ACC112 (cell line): ENCODE measurements around the gene NCDN.
"Not testable (repeated sequence)": the region's sequence is repeated elsewhere in the genome, so short reads cannot be mapped to it uniquely, and the experiment has no call there.

Source experiments
- H2AFZ ChIP-seq: fragments of 200-600 bp; sonication (generic); one replicate; pipeline ENCODE4 v1.6.0; 2017; ENCODE audit warnings: antibody characterized with exemption, low read length; ENCODE audit not compliant: unreplicated experiment
- H3K27ac ChIP-seq: fragments of 200-600 bp; sonication (generic); 2 replicates; pipeline ENCODE4 v1.5.1; 2014; ENCODE audit warnings: low read depth, mild to moderate bottlenecking, antibody characterized with exemption, low read length, moderate library complexity
- H3K27me3 ChIP-seq: fragments of 200-600 bp; sonication (generic); 2 replicates; pipeline ENCODE4 v1.6.1; 2014; ENCODE audit warnings: mild to moderate bottlenecking, antibody characterized with exemption, low read length, moderate library complexity, mixed read lengths; ENCODE audit not compliant: insufficient read depth
- H3K36me3 ChIP-seq: fragments of 200-600 bp; sonication (generic); 2 replicates; pipeline ENCODE4 v1.6.1; 2016; ENCODE audit warnings: mild to moderate bottlenecking, antibody characterized with exemption, low read length, moderate library complexity, mixed read lengths; ENCODE audit not compliant: insufficient read depth
- H3K4me1 ChIP-seq: fragments of 200-600 bp; sonication (generic); one replicate; pipeline ENCODE4 v1.6.1; 2016; ENCODE audit warnings: low read length, mixed read lengths; ENCODE audit not compliant: insufficient read depth, unreplicated experiment, control insufficient read depth
- H3K4me3 ChIP-seq: fragments of 200-600 bp; sonication (generic); 2 replicates; pipeline ENCODE4 v1.5.1; 2014; ENCODE audit warnings: mild to moderate bottlenecking, low read depth, low read length
- H3K79me2 ChIP-seq: fragments of 200-600 bp; sonication (generic); one replicate; pipeline ENCODE4 v1.6.0; 2016; ENCODE audit warnings: low read length; ENCODE audit not compliant: control insufficient read depth, unreplicated experiment, insufficient read depth

The NCDN gene

DNA sequence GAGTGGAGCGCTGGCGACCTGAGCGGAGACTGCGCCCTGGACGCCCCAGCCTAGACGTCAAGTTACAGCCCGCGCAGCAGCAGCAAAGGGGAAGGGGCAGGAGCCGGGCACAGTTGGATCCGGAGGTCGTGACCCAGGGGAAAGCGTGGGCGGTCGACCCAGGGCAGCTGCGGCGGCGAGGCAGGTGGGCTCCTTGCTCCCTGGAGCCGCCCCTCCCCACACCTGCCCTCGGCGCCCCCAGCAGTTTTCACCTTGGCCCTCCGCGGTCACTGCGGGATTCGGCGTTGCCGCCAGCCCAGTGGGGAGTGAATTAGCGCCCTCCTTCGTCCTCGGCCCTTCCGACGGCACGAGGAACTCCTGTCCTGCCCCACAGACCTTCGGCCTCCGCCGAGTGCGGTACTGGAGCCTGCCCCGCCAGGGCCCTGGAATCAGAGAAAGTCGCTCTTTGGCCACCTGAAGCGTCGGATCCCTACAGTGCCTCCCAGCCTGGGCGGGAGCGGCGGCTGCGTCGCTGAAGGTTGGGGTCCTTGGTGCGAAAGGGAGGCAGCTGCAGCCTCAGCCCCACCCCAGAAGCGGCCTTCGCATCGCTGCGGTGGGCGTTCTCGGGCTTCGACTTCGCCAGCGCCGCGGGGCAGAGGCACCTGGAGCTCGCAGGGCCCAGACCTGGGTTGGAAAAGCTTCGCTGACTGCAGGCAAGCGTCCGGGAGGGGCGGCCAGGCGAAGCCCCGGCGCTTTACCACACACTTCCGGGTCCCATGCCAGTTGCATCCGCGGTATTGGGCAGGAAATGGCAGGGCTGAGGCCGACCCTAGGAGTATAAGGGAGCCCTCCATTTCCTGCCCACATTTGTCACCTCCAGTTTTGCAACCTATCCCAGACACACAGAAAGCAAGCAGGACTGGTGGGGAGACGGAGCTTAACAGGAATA, 19.7 kb downstream of the NCDN start:
- Histone ChIP-seq H3K79me2 (no peaks in the 10 kb centered on the region), H2AFZ (peak overlapping the region; percentile 75), H3K4me3 (peak overlapping the region; percentile 19; the same call in 1 of the 2 replicates), H3K36me3 (no peaks in the 10 kb centered on the region), H3K4me1 (peaks cover 11% of the 10 kb centered on the region), H3K27ac (no peak overlapping the region), H3K27me3 (peaks cover 36% of the 10 kb centered on the region)

DNA sequence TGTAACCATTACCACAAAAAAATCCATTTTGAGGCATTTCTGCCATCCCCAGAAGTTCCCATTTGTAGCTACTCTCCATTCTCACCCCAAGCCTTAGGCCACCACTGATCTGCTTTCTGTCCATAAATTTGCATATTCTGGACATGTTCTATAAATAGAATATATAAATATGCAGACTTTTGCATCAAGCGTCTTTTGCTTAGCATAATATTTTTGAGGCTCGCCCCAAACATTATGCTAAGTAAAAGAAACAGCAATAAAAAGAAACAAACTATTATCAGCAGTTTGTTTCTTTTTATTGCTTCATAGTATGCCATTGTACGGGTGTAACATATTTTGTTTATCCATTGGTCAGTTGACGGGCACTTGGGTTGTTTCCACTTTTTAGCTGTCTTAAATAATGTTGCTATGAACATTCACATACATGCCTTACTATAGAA, 23.4 kb downstream of the NCDN start:
- no peak overlapping the region for H3K27ac ChIP-seq

DNA sequence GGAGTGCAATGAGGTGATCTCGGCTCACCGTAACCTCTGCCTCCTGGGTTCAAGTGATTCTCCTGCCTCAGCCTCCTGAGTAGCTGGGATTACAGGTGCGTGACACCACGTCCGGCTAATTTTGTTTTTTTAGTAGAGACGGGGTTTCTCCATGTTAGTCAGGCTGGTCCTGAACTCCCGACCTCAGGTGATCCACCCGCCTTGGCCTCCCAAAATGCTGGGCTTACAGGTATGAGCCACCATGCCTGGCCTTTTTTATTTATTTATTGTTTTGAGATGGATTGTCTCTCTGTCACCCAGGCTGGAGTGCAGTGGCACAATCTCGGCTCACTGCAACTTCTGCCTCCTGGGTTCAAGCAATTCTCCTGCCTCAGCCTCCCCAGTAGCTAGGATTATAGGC, 24.0 kb downstream of the NCDN start:
- not testable (repeated sequence) for H3K27ac ChIP-seq, H3K36me3 ChIP-seq, H3K27me3 ChIP-seq, H3K79me2 ChIP-seq, H3K4me3 ChIP-seq, H3K4me1 ChIP-seq, H2AFZ ChIP-seq

More for the DNA sequence above, 23.4 kb downstream of the NCDN start:
- Histone ChIP-seq H3K27me3 (peaks cover 11% of the 10 kb centered on the region; the same call in 1 of the 2 replicates), H3K36me3 (no peaks in the 10 kb centered on the region), H3K79me2 (no peaks in the 10 kb centered on the region), H3K4me1 (peaks cover 8% of the 10 kb centered on the region), H2AFZ (no peak overlapping the region), H3K4me3 (no peak overlapping the region)

DNA sequence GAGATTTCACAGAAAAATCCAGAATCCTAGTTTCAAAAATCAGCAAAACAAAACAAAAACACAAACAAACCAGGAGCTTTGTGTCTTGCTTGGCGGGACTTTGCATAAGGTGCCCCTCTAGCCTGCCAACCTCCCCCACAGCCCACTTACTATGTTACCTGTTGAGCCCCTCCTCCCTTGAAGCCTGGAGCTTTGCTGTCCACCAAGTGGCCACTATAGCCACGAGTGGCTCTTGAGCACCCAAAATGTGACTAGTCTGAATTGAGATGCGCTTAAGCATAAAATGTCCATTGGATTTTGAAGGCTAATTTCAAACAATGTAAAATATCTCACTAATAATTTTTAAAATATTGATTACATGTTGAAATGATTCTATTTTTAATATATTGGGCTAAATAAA, 27.7 kb downstream of the NCDN start:
- H3K36me3 ChIP-seq = no peaks in the 10 kb centered on the region
- no peak overlapping the region for H3K4me3 ChIP-seq

DNA sequence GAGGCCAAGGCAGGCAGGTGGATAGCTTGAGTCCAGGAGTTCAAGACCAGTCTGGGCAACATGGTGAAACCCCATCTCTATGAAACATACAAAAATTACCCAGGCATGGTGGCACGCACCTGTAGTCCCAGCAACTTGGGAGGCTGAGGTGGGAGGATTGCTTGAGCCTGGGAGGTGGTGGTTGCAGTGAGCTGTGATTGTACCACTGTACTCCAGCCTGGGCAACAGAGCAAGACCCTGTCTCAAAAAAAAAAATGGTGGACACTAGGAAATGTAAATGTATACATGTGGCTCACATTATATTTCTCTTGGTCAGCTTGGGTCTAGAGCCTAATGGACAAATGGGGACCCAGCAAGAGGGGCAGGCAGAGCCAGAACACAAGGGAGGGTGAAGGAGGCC, 28.2 kb downstream of the NCDN start:
- H3K4me1 ChIP-seq, H3K79me2 ChIP-seq, H3K27ac ChIP-seq, H3K36me3 ChIP-seq, H2AFZ ChIP-seq, H3K27me3 ChIP-seq, H3K4me3 ChIP-seq: not testable (repeated sequence)

More for the DNA sequence above, 27.7 kb downstream of the NCDN start:
- Histone ChIP-seq H3K27me3 (no peaks in the 10 kb centered on the region), H2AFZ (no peak overlapping the region), H3K27ac (no peak overlapping the region), H3K4me1 (no peaks in the 10 kb centered on the region), H3K79me2 (no peaks in the 10 kb centered on the region)

DNA sequence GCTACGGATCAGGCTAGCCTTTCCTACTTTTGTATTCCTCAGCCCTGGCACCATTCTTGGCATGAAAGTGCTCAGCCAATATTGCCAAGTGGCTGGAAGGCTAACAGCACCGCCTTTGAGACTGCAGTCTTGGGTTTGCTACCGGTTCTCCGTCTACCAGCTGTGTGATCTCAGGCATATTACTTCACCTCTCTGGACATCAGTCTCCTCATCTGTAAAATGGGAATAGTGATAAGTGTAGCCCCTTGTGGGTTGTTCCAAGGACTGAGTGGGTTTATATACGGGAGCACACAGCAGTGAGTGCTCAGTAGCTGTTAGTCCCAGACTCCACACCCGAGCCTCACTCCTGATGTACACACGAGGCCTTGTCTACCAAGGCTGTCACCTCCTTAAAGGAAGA, 29.2 kb downstream of the NCDN start:
- Histone ChIP-seq H3K36me3 (no peaks in the 10 kb centered on the region), H2AFZ (no peak overlapping the region), H3K79me2 (no peaks in the 10 kb centered on the region), H3K4me3 (no peak overlapping the region), H3K4me1 (no peaks in the 10 kb centered on the region), H3K27ac (no peak overlapping the region), H3K27me3 (no peaks in the 10 kb centered on the region)

DNA sequence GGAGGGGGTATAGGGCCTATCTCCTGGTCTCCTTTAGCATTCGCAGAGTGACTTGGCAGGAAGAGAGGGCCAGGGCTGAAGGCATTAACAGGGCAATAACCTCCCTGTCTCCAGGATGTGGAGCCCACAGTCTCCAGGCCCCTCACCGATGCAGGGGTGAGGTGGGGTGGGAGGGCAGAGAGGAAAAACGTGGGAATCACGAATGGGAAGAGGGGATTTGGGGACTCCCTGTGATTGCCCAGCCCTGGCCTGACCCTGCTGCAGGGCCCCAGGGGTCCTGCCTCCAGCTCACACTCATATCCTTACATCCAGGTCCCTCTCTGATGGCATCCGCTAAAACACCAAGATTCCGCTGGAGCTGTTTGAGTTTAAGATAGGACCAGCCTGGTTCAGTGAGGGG, 30.1 kb downstream of the NCDN start:
- Histone ChIP-seq H3K27me3 (no peaks in the 10 kb centered on the region), H3K27ac (no peak overlapping the region), H3K36me3 (no peaks in the 10 kb centered on the region), H3K4me1 (no peaks in the 10 kb centered on the region), H2AFZ (no peak overlapping the region), H3K79me2 (no peaks in the 10 kb centered on the region), H3K4me3 (no peak overlapping the region)

DNA sequence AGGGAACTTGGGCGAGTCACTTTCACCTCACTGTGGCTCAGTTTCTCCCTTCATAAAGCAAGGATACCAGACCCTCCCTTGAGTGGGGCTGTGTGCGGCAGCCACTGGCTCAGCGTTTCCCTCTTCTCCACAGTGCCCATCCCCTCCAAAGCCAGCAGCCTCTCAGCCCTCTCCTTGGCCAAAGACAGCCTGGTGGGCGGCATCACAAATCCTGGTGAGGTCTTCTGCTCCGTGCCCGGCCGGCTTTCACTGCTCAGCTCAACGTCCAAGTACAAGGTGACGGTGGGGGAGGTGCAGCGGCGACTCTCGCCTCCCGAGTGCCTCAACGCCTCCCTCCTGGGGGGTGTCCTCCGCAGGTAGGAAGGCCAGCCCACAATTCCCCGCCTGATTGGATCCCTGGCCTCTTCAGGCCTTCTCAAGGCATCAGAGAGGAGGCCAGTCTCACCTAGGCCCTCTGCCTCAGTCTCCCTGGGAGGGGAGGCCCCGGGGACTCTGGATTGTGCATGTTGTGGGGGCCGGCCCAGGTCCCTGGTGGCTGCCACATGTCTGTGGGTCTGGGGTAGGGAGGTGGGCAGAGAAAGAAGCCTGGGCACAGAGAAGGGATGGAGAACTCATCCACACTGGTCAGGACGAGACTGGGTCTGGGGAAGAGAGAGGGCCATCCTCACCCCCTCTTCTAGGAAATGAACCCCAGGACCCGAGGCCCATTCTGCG, 30.8 kb downstream of the NCDN start:
- no peaks in the 10 kb centered on the region for H3K27me3 ChIP-seq
- no peak overlapping the region for H2AFZ ChIP-seq
- no peak overlapping the region for H3K27ac ChIP-seq
- H3K4me1 ChIP-seq = no peaks in the 10 kb centered on the region
- H3K36me3 ChIP-seq = no peaks in the 10 kb centered on the region
- no peak overlapping the region for H3K4me3 ChIP-seq
- no peaks in the 10 kb centered on the region for H3K79me2 ChIP-seq

DNA sequence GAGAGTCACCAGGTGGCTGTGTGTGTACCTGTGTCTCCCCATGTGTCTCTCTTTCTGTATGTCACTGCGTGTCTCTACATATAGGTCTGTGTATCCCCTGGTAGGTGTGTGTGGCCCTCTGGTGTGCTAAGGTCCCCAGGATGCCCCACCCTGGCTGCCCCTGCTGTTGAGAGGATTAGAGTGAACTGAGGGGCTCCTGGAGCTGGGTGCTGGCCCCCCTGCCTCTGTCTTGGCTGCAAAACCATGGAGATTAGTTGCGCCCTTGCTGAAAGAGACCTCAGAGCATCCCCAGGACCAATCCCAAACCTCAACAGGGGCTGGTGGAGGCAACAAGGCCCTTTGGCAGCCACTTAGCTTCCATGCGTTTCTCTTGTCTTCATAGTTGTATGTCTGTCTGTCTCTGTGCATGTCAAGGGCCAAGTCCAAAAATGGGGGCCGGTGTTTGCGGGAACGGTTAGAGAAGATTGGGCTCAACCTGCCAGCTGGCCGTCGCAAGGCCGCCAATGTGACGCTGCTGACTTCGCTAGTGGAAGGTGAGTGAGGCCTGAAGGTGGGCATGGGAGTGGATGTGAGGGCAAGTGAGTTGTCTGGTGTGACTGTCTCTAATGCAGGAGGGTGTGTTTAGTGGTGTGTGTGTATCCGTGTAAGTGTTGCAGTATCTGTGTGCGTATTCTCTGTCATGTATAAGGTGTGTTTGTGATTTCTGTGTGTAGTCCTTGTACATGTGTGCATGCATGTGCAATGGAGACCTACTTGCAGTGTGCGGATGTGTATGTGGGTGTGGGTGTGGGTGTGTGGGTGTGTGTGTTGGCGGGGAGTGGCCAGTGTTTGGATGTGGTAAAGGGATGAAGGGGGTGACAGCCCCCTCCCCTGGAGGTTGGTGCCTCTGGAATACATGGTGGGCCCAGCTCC, 32.2 kb downstream of the NCDN start:
- no peaks in the 10 kb centered on the region for H3K27me3 ChIP-seq
- H3K79me2 ChIP-seq = no peaks in the 10 kb centered on the region
- no peak overlapping the region for H3K4me3 ChIP-seq
- H2AFZ ChIP-seq = no peak overlapping the region
- H3K4me1 ChIP-seq = no peaks in the 10 kb centered on the region
- H3K36me3 ChIP-seq = no peaks in the 10 kb centered on the region
- H3K27ac ChIP-seq = no peak overlapping the region

DNA sequence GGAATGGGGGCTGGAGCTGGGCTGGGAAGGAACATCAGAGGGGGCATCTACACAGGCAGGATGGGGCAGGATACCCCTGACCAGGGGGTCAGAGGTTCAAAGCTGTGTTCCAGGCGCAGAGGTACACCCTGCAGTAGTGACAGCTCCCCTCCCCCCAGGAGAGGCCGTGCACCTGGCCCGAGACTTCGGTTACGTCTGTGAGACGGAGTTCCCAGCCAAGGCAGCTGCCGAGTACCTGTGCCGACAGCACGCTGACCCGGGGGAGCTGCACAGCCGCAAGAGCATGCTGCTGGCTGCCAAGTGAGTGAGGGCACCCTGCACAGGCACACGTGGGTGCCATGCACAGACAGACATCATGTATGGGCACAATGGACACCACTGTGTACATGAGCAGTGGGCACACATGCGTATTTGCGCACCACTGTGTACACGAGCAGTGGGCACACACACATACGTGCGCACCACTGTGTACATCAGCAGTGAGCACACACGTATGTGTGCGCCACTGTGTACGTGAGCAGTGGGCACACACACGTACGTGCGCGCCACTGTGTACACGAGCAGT, 33.0 kb downstream of the NCDN start:
- Histone ChIP-seq H3K27ac (no peak overlapping the region), H2AFZ (no peak overlapping the region), H3K4me1 (no peaks in the 10 kb centered on the region), H3K4me3 (no peak overlapping the region), H3K27me3 (no peaks in the 10 kb centered on the region), H3K79me2 (no peaks in the 10 kb centered on the region), H3K36me3 (no peaks in the 10 kb centered on the region; the same call in 1 of the 2 replicates)
